Stomach (tissue), 4 donors: ENCODE data around the gene MOV10L1.

Source experiments
- POLR2A ChIP-seq, 4 donors: fragments of 450-650 bp; IDR thresholded peaks; one replicate each; pipeline ENCODE4 v1.6.1; 2016; ENCODE audit warnings: antibody characterized with exemption in 4 of 4, control low read depth in 2 of 4, mild to moderate bottlenecking in 1 of 4, moderate library complexity in 1 of 4
- POLR2AphosphoS5 ChIP-seq, 3 donors: sonication (generic); formaldehyde crosslinking; IDR thresholded peaks; one replicate each; pipeline ENCODE4 v1.6.1; 2016; ENCODE audit warnings: antibody characterized with exemption in 3 of 3
- TF ChIP-seq, protein P1 (sequence below), 7 experiments: fragments of 450-650 bp in 4 of 7; fragments of 200-600 bp in 3 of 7; sonication (generic) in 3 of 7; IDR thresholded peaks; one replicate each; pipeline ENCODE4 v1.5.1; 2016 to 2019; ENCODE audit warnings: antibody characterized with exemption in 7 of 7, control low read depth in 2 of 7, mild to moderate bottlenecking in 1 of 7

GRCh38 chr22:50176850-50177536 is 87.2 kb downstream of the MOV10L1 start:
- TF ChIP-seq, protein P1, sequence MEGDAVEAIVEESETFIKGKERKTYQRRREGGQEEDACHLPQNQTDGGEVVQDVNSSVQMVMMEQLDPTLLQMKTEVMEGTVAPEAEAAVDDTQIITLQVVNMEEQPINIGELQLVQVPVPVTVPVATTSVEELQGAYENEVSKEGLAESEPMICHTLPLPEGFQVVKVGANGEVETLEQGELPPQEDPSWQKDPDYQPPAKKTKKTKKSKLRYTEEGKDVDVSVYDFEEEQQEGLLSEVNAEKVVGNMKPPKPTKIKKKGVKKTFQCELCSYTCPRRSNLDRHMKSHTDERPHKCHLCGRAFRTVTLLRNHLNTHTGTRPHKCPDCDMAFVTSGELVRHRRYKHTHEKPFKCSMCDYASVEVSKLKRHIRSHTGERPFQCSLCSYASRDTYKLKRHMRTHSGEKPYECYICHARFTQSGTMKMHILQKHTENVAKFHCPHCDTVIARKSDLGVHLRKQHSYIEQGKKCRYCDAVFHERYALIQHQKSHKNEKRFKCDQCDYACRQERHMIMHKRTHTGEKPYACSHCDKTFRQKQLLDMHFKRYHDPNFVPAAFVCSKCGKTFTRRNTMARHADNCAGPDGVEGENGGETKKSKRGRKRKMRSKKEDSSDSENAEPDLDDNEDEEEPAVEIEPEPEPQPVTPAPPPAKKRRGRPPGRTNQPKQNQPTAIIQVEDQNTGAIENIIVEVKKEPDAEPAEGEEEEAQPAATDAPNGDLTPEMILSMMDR (IDR thresholded peaks at IDR 0.05), result no peak
- TF ChIP-seq POLR2A (IDR thresholded peaks at IDR 0.05) (no peak), POLR2AphosphoS5 (IDR thresholded peaks at IDR 0.05) (no peak)
